GM13977 (cell line): Measurements from ENCODE around the gene SMG5.
"Not testable (repeated sequence)": the region's sequence is repeated elsewhere in the genome, so short reads cannot be mapped to it uniquely, and the experiment has no call there.

Source experiments
- DNase-seq: peaks from one replicate; pipeline ENCODE4 v3.0.0; 2012; ENCODE audit warnings: low spot score
- CTCF ChIP-seq: IDR thresholded peaks from 2 replicates; pipeline ENCODE4 v1.5.1; 2012; ENCODE audit warnings: mild to moderate bottlenecking, control low read depth; ENCODE audit not compliant: insufficient read depth; ENCODE audit errors: extremely low read depth, missing control alignments
- in situ Hi-C: fragments of 300-500 bp; cut with MboI; formaldehyde crosslinking; loops from one replicate; pipeline ENCODE4 v1.12.0; 2022; ENCODE audit warnings: low sequenced_read_pairs, low pct_unique_long_range_greater_than_20kb, mixed read lengths, inconsistent platforms; ENCODE audit not compliant: unreplicated experiment

SMG5 gene

GRCh38 chr1:156226116-156226538 is 56.5 kb downstream of the SMG5 start:
- TF ChIP-seq CTCF = no peak
- DNase-seq = peak; percentile 71
- in situ Hi-C loops = loop anchor here (10.0 kb wide), 1 partner anchor 81 kb away; no protein-coding TSS in a partner anchor

- no peak for DNase-seq
- no peak for TF ChIP-seq CTCF
- in situ Hi-C loops = loop anchor here (10.0 kb wide), 1 partner anchor 81 kb away; no protein-coding TSS in a partner anchor
These were observed 57.0 kb downstream of the SMG5 start for GRCh38 chr1:156225677-156226014.

GRCh38 chr1:156221986-156222692 is 60.5 kb downstream of the SMG5 start:
- no peak for TF ChIP-seq CTCF
- in situ Hi-C loops = loop anchor here (10.0 kb wide), 1 partner anchor 77 kb away; no protein-coding TSS in a partner anchor
- DNase-seq = no peak

GRCh38 chr1:156220226-156220625 is 62.4 kb downstream of the SMG5 start:
- in situ Hi-C loops = loop anchor here (10.0 kb wide), 1 partner anchor 75 kb away; no protein-coding TSS in a partner anchor
- DNase-seq = no peak
- TF ChIP-seq CTCF = no peak

- peak; percentile 55 for DNase-seq
- in situ Hi-C loops = no loop called here
- TF ChIP-seq CTCF = no peak
These were observed 64.8 kb downstream of the SMG5 start for GRCh38 chr1:156217871-156218270.

- in situ Hi-C loops, DNase-seq: not testable (repeated sequence)
These were observed 66.1 kb downstream of the SMG5 start for GRCh38 chr1:156216361-156217086.

- no peak for DNase-seq
- no peak for TF ChIP-seq CTCF
- in situ Hi-C loops = no loop called here
These were observed 68.4 kb downstream of the SMG5 start for GRCh38 chr1:156214024-156214748.
